SU-DHL-6 (cell line): ENCODE data around the gene PSMG1.

Source experiments
- H2AFZ ChIP-seq: fragments of 200-600 bp; sonication (generic); 2 replicates; pipeline ENCODE4 v1.6.1; 2014; ENCODE audit warnings: low read depth, mild to moderate bottlenecking, moderate library complexity, mixed read lengths, antibody characterized with exemption, low read length; ENCODE audit not compliant: severe bottlenecking
- H3F3A ChIP-seq: fragments of 200-600 bp; shearing (Covaris generic); 2 replicates; pipeline ENCODE4 v1.6.0; 2016; ENCODE audit warnings: antibody characterized with exemption, mild to moderate bottlenecking; ENCODE audit not compliant: insufficient read depth
- H3K27ac ChIP-seq: fragments of 200-600 bp; sonication (generic); 2 replicates; pipeline ENCODE4 v1.5.1; 2016; ENCODE audit warnings: low read depth, mild to moderate bottlenecking, low read length, moderate library complexity, mixed read lengths
- H3K27me3 ChIP-seq: fragments of 200-600 bp; sonication (generic), shearing (Covaris generic); 2 replicates; pipeline ENCODE4 v1.6.0; 2014; ENCODE audit warnings: mild to moderate bottlenecking, low read length
- H3K36me3 ChIP-seq: fragments of 200-600 bp; sonication (generic); 2 replicates; pipeline ENCODE4 v1.6.1; 2014; ENCODE audit warnings: mild to moderate bottlenecking, low read length, mixed read lengths
- H3K4me2 ChIP-seq: fragments of 300-600, 200-600 bp; shearing (Covaris generic), sonication (generic); 2 replicates; pipeline ENCODE4 v1.6.0; 2014; ENCODE audit warnings: low read length, low read depth, mild to moderate bottlenecking; ENCODE audit not compliant: poor library complexity, severe bottlenecking
- H3K4me3 ChIP-seq: fragments of 200-600 bp; sonication (generic); 2 replicates; pipeline ENCODE4 v1.5.1; 2014; ENCODE audit warnings: antibody characterized with exemption, low read length, mild to moderate bottlenecking, mixed read lengths; ENCODE audit not compliant: insufficient read depth, poor library complexity, severe bottlenecking
- H3K79me2 ChIP-seq: fragments of 200-600 bp; sonication (generic); 2 replicates; pipeline ENCODE4 v1.6.1; 2014; ENCODE audit warnings: mild to moderate bottlenecking, low read length, moderate library complexity; ENCODE audit not compliant: insufficient read depth
- H3K9ac ChIP-seq: fragments of 200-600 bp; sonication (generic); 2 replicates; pipeline ENCODE4 v1.7.0; 2014; ENCODE audit warnings: mild to moderate bottlenecking, low read length
- H3K9me2 ChIP-seq: fragments of 200-600 bp; sonication (generic); replicated peaks from 2 replicates; pipeline ENCODE4 v1.6.1; 2014; ENCODE audit warnings: low read length; ENCODE audit not compliant: insufficient read depth
- H3K9me3 ChIP-seq: fragments of 200-600 bp; sonication (generic); 2 replicates; pipeline ENCODE4 v1.6.1; 2014; ENCODE audit warnings: low read length, mixed read lengths; ENCODE audit not compliant: insufficient read depth
- H4K20me1 ChIP-seq: fragments of 200-600 bp; sonication (generic); 2 replicates; pipeline ENCODE4 v1.6.1; 2014; ENCODE audit warnings: low read depth, mild to moderate bottlenecking, antibody characterized with exemption, low read length, moderate library complexity, mixed read lengths
- CTCF ChIP-seq: fragments of 200-600 bp; sonication (generic); IDR thresholded peaks from one replicate; pipeline ENCODE4 v1.5.1; 2017; ENCODE audit warnings: antibody characterized with exemption, mild to moderate bottlenecking, low read length, moderate library complexity; ENCODE audit not compliant: insufficient read depth, poor library complexity, severe bottlenecking
- EZH2phosphoT487 ChIP-seq: fragments of 200-600 bp; sonication (generic), shearing (Covaris generic); conservative IDR thresholded peaks from 2 replicates; pipeline ENCODE4 v1.6.1; 2018; ENCODE audit warnings: mild to moderate bottlenecking, antibody characterized with exemption, low read length, moderate library complexity, mixed read lengths

Gene PSMG1

GRCh38 chr21:39175154-39175553 lies 8.1 kb downstream of the PSMG1 start:
- H3K36me3 ChIP-seq = peaks cover 37% of the 10 kb centered on the region
- H3K27ac ChIP-seq = no peak overlapping the region
- H3K79me2 ChIP-seq = peaks cover 19% of the 10 kb centered on the region
- no peak overlapping the region for H3K4me3 ChIP-seq
- H3K9me2 ChIP-seq = no peaks in the 10 kb centered on the region
- H2AFZ ChIP-seq = no peak overlapping the region
- no peaks in the 10 kb centered on the region for H4K20me1 ChIP-seq
- H3F3A ChIP-seq = no peaks in the 10 kb centered on the region
- TF ChIP-seq EZH2phosphoT487 = no peak
- TF ChIP-seq CTCF = no peak
- H3K9me3 ChIP-seq = no peaks in the 10 kb centered on the region
- no peak overlapping the region for H3K9ac ChIP-seq
- H3K4me2 ChIP-seq = no peak overlapping the region
- no peaks in the 10 kb centered on the region for H3K27me3 ChIP-seq

- Histone ChIP-seq H2AFZ (no peak overlapping the region), H4K20me1 (no peaks in the 10 kb centered on the region), H3K9me3 (no peaks in the 10 kb centered on the region), H3F3A (no peaks in the 10 kb centered on the region), H3K9ac (no peak overlapping the region), H3K4me3 (no peak overlapping the region), H3K9me2 (no peaks in the 10 kb centered on the region), H3K27ac (no peak overlapping the region), H3K36me3 (peaks cover 31% of the 10 kb centered on the region), H3K79me2 (peaks cover 11% of the 10 kb centered on the region; the same call in 1 of the 2 replicates), H3K27me3 (no peaks in the 10 kb centered on the region), H3K4me2 (no peak overlapping the region)
- TF ChIP-seq CTCF (no peak), EZH2phosphoT487 (no peak)
These were observed 9.3 kb downstream of the PSMG1 start for GRCh38 chr21:39173716-39174680.

GRCh38 chr21:39169906-39170305 lies 13.3 kb downstream of the PSMG1 start:
- Histone ChIP-seq H3K4me2 (no peak overlapping the region), H3K27ac (no peak overlapping the region), H2AFZ (no peak overlapping the region), H3K9me3 (0 out of 2 replicates have a peak, but pooled peaks cover under 1% of the 10 kb centered on the region), H4K20me1 (no peaks in the 10 kb centered on the region), H3K9me2 (no peaks in the 10 kb centered on the region), H3K27me3 (no peaks in the 10 kb centered on the region), H3F3A (no peaks in the 10 kb centered on the region), H3K79me2 (no peaks in the 10 kb centered on the region; the same call in 1 of the 2 replicates), H3K36me3 (peaks cover 9% of the 10 kb centered on the region), H3K9ac (no peak overlapping the region), H3K4me3 (no peak overlapping the region)
- TF ChIP-seq CTCF (no peak), EZH2phosphoT487 (no peak)
